COR-L47 (cell line): ENCODE measurements around the gene CHIC2.
"Not testable (repeated sequence)": the region's sequence is repeated elsewhere in the genome, so short reads cannot be mapped to it uniquely, and the experiment has no call there.

ENCODE experiments used
- DNase-seq: peaks from one replicate; lab custom pipeline; 2025; lab: John Stamatoyannopoulos, UW

CHIC2 gene

GRCh38 chr4:54061067-54061466 lies 3.3 kb downstream of the CHIC2 start:
- DNase-seq = no peak

- no peak for DNase-seq
Measured at GRCh38 chr4:54060116-54060515, 4.3 kb downstream of the CHIC2 start.

- DNase-seq = no peak
Measured at GRCh38 chr4:54058171-54058570, 6.2 kb downstream of the CHIC2 start.

GRCh38 chr4:54056360-54056759 lies 8.0 kb downstream of the CHIC2 start:
- no peak for DNase-seq

GRCh38 chr4:54055494-54055893 lies 8.9 kb downstream of the CHIC2 start:
- DNase-seq = no peak

DNA sequence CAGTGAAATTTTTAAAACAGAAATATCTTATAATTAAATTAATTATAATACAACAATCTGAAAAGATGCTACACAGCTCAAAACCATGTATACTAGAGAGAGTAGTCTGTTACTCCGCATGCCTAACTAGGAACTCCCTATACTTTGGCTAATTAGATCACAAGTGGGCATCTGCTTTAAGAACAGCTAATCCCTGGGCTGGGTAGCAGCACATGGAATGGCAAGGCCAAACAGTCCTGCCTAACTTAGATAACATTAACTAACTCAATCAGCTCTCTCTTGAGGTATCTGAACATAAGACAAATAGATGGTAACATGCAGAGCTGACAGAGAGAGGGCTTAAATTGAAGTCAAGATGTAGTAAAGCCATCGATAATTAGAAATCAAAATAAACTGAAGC lies 9.9 kb downstream of the CHIC2 start:
- no peak for DNase-seq

GRCh38 chr4:54053322-54053721 lies 11.1 kb downstream of the CHIC2 start:
- not testable (repeated sequence) for DNase-seq

DNA sequence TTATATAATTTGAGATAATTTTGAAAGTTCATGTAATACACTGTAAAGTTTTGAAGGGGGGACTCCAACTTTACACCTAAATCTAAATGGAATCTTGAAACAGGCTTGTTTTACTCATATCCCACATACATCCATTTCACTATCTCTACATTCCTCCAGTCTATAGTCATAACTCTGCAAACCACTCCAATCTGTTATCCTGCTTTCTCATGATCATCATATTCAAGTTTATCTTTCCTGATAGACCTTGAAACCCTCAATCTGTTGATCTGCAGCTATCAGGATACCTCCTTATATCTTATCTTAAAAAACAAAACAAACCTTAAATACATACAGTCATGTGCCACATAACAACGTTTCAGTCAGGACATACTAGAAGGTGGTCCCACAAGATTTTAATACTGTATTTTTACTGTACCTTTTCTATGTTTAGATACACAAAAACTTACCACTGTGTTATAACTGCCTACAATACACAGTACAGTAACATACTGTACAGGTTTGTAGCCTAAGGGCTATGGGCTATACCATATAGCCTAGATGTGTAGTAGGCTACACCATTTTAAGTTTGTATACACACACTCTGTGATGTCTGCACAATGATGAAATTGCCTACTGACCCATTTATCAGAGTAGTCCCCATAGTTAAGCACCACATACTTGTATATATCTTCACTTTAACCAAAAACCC lies 14.0 kb downstream of the CHIC2 start:
- DNase-seq = no peak

DNA sequence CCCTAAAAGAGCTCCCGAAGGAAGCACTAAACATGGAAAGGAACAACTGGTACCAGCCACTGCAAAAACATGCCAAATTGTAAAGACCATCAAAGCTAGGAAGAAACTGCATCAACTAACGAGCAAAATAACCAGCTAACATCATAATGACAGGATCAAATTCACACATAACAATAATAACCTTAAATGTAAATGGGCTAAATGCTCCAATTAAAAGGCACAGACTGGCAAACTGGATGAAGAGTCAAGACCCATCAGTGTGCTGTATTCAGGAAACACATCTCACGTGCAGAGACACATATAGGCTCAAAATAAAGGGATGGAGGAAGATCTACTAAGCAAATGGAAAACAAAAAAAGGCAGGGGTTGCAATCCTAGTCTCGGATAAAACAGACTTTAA lies 20.8 kb downstream of the CHIC2 start:
- not testable (repeated sequence) for DNase-seq

- no peak for DNase-seq
Measured at GRCh38 chr4:54041933-54042332, 22.5 kb downstream of the CHIC2 start.

DNA sequence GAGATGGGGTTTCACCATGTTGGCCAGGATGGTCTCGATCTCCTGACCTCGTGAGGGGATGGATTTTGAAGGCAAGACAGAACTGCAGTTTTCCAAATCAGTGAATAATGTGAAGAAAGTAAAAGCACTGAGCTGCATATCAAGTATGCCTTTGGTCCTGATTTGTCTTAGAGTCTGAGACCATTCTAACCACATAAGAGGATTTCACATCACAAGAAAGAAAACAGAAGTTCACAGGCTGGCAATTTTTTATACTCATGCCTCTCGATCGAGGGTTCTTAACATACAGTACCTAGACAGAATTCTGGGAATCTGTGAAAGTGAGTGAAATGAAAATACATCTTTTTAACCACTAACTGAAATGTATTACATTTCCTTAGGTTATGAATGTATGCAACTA lies 23.3 kb downstream of the CHIC2 start:
- no peak for DNase-seq

GRCh38 chr4:54038056-54038455 lies 26.3 kb downstream of the CHIC2 start:
- DNase-seq = no peak

DNA sequence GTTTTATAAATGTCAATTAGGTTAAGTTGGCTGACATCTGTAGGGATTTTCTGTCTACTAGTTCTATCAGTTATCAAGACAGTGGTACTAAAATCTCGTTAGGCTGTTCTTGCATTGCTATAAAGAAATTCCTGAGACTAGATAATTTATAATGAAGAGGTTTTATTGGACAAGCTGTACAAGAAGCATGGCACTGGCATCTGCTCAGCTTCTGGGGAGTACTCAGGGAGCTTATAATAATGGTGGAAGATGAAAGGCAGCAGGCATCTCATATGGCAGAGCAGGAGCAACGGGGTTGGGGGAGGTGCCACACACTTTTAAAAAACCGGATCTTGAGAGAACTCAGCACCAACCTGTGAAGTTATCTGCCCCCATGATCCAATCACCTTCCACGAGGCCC lies 28.2 kb downstream of the CHIC2 start:
- DNase-seq = no peak

DNA sequence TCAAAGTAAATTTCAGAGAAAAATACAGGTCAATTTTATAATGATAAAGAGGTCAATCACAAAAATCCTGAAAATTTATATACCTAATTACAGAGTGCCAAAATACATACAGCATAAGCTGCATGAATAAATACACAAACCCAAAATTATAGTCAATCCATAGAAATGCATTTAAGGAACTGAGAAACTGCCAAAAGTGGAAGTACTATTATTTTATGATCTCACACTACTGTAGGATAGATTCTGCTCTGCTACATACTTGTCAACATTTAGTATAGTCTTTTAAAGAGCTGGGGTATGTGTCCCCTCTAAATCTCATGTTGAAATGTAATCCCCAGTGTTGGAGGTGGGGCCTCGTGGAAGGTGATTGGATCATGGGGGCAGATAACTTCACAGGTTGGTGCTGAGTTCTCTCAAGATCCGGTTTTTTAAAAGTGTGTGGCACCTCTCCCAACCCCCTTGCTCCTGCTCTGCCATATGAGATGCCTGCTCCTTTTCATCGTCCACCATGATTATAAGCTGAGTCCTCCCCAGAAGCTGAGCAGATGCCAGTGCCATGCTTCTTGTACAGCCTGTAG lies 31.8 kb downstream of the CHIC2 start:
- DNase-seq = no peak

DNA sequence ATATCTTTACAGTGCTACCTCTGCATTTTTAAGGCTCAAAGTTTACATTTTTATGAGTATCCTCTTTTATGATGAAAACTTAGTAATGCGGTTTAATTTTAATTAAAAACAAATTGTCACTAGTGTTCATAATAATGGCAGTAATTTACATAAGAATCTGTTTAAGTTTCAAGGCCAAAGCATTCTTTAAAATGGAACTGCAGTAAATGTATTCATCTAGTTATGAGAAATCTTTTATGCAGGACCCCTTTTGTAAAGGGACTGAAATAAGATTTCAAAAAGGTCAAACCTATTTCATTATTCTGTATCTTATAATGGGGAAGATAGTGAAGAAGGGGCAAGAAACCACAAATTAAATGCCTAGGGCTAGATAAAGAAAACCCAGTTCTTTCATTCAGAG lies 37.1 kb downstream of the CHIC2 start:
- no peak for DNase-seq

GRCh38 chr4:54025582-54025981 lies 38.8 kb downstream of the CHIC2 start:
- no peak for DNase-seq

DNA sequence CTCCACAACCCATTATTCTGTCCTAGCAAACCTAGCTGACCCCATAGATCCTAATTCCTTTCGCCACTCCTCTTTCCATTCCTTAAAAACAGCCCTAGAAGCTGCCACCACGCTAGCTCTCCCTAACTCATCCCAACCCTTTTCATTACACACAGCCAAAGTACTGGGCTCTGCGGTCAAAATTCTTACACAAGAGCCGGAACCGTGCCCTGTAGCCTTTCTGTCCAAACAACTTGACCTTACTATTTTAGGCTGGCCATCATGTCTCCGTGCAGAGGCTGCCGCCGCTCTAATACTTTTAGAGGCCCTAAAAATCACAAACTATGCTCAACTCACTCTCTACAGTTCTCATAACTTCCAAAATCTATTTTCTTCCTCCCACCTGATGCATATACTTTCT lies 41.4 kb downstream of the CHIC2 start:
- DNase-seq = not testable (repeated sequence)

GRCh38 chr4:54017974-54018373 lies 46.4 kb downstream of the CHIC2 start:
- no peak for DNase-seq

- DNase-seq = no peak
Measured at GRCh38 chr4:54017308-54017707, 47.1 kb downstream of the CHIC2 start.

DNA sequence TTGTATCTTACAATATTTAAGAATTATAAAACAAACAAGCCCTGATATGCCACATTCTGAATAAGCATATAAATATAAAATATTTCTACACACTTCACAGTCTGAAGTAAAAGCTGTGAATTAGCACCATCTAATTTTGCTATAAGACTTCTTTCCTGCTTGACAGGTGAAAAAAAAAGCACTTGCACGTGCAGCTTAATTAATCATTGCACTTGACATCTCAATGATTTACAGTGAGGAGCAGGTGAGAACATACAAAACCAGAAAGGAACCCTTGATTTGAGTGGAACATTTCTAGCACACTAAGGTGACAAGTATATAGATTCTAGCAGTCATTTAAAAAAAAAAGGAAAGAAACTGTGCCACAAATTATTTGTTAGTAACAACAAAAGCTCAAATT lies 47.9 kb downstream of the CHIC2 start:
- peak; percentile 46 for DNase-seq

GRCh38 chr4:54015423-54016030 lies 48.9 kb downstream of the CHIC2 start:
- no peak for DNase-seq

DNA sequence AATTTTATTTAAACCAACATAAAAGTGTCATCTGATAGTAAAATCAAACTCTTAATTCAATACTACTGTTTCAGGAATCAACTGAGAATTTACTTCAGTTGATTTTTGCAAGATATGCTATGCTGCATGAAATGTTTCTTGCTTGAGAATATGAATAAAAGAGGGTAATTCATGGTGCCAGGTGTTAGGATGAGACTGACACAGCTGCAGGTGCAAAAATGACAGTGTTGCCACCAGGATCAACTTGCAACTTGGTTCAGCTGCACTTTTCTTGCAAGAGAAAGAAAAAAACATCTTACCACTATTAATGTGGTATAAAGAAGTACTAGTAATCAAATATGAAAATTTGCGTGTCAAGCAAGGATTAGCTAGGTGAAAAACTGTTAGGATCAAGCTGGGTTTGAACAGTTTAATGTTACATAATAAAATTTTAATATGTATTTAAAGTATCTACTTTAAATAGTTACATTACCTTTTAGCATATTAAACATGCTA lies 49.7 kb downstream of the CHIC2 start:
- DNase-seq = no peak

DNA sequence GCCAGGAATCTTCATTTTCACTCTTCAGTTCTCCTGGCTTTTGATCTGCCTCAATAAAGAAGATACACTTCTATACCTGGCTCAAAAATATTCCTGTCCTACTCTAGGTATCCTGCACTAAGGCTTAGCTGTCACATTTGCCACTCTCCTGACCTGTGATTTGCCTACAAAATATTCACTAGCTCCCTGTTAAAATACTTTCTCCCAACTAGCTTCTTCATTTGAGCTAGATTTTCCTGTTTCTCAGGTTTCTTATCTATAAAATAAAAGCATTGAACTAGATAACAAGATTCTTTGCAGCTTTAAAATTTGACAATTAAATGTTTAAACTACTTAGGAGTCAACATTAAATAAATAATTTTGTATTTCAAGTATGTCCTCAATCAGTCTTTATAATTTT lies 53.2 kb downstream of the CHIC2 start:
- no peak for DNase-seq

GRCh38 chr4:54006755-54007154 lies 57.6 kb downstream of the CHIC2 start:
- DNase-seq = no peak
